AG10803 (cell line): Measurements from ENCODE around the gene B3GNT5.

ENCODE experiments used
- DNase-seq: peaks from one replicate; pipeline ENCODE4 v3.0.0; 2010; ENCODE audit warnings: low read depth
- H3K4me3 ChIP-seq: 2 replicates; pipeline ENCODE4 v1.5.1; 2011; ENCODE audit warnings: mild to moderate bottlenecking, low read length, control low read depth
- CTCF ChIP-seq: conservative IDR thresholded peaks from 2 replicates; pipeline ENCODE4 v1.5.1; 2011; ENCODE audit warnings: mild to moderate bottlenecking, low read length, control low read depth, inconsistent platforms

B3GNT5 gene

GRCh38 chr3:183308751-183309150 lies 55.7 kb downstream of the B3GNT5 start:
- no peak for DNase-seq
- TF ChIP-seq CTCF: no peak
- H3K4me3 ChIP-seq: no peak overlapping the region

- H3K4me3 ChIP-seq: no peak overlapping the region
- DNase-seq: no peak
- no peak for TF ChIP-seq CTCF
Measured at GRCh38 chr3:183309276-183309675, 56.2 kb downstream of the B3GNT5 start.

GRCh38 chr3:183310936-183311335 lies 57.9 kb downstream of the B3GNT5 start:
- no peak overlapping the region for H3K4me3 ChIP-seq
- DNase-seq: no peak
- TF ChIP-seq CTCF: no peak

- no peak for TF ChIP-seq CTCF
- no peak for DNase-seq
- H3K4me3 ChIP-seq: no peak overlapping the region
Measured at GRCh38 chr3:183312433-183312832, 59.4 kb downstream of the B3GNT5 start.

GRCh38 chr3:183313351-183313750 lies 60.3 kb downstream of the B3GNT5 start:
- DNase-seq: no peak
- TF ChIP-seq CTCF: no peak
- no peak overlapping the region for H3K4me3 ChIP-seq

GRCh38 chr3:183313764-183314163 lies 60.7 kb downstream of the B3GNT5 start:
- no peak for TF ChIP-seq CTCF
- H3K4me3 ChIP-seq: no peak overlapping the region
- DNase-seq: no peak

- no peak for TF ChIP-seq CTCF
- no peak overlapping the region for H3K4me3 ChIP-seq
- DNase-seq: no peak
Measured at GRCh38 chr3:183315739-183316138, 62.7 kb downstream of the B3GNT5 start.
